ENCODE data around the gene LSM8.
"Not testable (repeated sequence)": the region's sequence is repeated elsewhere in the genome, so short reads cannot be mapped to it uniquely, and the experiment has no call there.

The LSM8 gene

DNA sequence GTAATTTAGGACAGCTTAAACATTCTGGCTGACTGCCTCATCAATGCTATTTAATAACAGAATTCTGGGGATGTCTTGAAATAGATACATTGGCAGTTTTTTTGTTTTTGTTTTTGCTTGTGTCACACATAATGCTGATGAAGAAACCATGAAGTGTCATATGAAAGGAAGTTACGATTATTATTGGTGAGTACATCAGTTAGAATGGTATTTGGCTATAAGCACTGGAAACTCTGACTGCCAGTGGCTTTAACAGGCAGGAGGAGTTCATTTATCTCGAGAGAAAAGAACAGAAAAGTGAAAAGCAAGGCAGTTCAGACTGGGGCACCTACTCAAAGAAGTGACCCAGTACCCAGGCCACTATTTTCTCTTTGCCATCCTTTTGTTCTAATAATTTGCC is 18.1 kb downstream of the LSM8 start:
- DNase-seq (ENCODE audit: insufficient read length, low spot score) (no peak), FAIRE-seq (no peak)

DNA sequence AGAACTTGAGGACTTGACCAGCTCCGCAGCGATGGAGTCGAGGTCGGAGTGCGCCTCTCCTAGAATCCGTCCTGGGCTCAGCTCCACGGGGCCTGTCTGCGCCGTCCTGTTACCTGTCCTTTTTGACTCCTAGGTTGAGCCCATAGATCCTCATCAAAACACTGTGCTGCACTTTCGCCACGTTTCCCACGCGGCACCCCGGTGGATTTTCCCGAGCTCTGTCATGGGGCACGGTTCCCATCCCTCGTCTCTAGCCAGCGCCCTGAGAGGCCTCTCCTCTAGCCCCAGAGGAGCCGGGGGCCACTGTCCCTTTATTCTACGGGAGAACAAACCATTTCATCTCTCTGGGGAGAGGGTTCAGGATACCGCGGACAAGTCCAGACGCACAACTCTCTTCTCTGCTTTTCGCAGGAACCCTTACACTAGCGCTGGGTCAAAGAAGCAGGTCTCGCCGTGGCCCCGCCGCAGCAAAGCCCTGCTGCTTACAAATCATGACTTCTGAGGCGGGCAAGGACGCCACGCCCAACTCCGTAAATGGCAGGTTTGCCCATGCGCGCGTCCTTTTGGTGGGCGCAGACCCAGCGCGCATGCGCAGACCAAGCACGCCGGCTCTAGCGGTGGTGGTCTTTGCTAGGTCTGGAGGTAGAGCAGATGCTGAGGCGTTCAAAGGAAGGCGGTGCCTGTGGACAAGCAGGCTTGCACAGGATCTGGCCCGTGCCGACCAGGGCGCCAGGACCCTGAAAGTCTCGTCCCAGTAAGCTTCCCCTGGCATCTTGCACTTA is 30.3 kb downstream of the LSM8 start:
- FAIRE-seq (peak; percentile 86), DNase-seq (ENCODE audit: insufficient read length, low spot score) (peak; percentile 39)

DNA sequence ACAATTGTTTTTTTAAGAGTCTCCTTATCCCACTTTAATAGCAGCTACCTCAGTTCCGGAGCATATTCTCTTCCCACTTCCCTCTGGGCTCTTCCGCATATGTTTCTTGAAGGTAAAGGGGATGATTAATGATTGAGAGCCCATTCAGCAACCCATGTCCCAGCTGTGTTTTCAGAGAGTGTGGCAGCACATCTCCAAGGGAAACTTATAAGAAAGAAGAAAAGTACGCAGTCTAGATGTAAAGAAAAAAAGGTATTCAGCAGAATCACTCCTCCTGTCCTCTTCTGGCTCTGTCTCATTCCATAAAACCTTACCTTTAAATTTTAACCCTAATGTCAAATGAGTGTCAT is 30.8 kb downstream of the LSM8 start:
- FAIRE-seq, result peak; percentile 44

DNA sequence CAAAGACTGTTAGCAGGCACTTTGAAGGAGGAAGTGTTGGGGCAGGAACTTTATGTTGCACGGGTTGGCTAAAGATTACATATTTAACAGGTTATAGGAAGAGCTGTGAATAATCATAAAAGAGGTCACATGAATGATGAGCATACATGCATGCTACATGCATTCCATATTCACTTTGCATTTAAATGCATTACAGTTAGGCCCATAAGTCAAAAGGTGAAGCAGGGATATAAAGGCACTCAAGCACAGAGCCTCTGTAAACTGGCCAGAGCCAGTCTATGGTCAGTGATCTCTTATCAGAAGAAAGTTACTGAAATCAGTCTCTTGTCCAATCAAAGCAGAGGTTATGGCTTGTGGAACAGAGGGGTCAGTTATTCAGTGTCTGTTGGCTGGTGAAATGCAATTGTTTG is 33.3 kb downstream of the LSM8 start:
- DNase-seq (ENCODE audit: insufficient read length, low spot score) (no peak), FAIRE-seq (no peak)

More for the DNA sequence above, 30.8 kb downstream of the LSM8 start:
- no peak for DNase-seq (ENCODE audit: insufficient read length, low spot score)

DNA sequence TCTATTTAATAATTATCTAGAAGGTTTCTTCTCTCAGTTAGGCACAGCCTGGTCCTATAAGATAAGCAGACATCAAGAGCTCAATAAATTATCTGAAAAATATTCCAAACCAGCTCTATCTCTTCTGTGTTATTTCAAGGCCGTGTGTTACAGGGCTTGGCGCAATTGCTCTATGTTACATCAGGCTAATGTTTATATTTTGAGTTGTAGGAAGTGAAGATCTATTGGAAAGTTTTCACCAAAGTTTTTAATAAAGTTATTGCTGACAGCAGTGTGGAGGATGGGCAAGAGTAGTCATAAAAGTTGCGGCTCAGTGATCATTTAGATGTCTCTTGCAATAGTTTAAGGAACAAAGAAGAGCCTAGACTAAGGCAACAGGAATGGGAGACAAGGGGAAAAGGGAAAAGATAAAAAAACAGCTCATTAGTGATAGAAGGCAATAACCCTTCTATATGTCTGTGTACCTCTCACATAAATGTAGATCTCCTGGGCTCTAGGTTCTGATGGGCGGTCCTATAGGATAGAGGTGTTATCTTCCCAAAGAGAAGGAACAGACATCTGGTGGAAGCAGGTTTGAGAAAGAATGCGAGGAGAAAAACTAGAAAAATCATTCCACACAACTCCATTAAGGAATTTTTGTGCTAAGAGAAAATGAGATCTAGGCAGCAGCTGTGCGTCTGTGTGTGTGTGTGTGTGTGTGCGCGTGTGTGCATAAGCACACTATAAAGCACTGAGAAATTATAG is 34.6 kb downstream of the LSM8 start:
- DNase-seq (ENCODE audit: insufficient read length, low spot score) (no peak), FAIRE-seq (no peak)

DNA sequence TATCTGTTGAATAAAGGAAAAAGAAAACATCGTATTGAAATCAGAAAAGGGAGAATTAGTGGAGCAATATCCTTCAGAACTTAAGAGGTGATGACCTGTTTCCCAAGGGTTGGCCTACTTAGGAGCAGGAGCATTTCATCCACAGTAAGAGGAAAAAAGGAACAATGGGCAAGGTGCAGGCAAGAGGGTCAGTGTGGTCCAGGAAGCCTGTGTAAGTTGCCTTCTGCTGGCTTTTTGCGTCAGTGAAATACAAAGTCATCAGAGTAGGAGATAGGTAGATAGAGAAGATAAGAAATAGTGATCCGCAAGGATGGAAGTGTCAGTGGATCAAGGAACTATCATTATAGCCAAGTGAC is 35.2 kb downstream of the LSM8 start:
- DNase-seq (ENCODE audit: insufficient read length, low spot score), result no peak
- no peak for FAIRE-seq

DNA sequence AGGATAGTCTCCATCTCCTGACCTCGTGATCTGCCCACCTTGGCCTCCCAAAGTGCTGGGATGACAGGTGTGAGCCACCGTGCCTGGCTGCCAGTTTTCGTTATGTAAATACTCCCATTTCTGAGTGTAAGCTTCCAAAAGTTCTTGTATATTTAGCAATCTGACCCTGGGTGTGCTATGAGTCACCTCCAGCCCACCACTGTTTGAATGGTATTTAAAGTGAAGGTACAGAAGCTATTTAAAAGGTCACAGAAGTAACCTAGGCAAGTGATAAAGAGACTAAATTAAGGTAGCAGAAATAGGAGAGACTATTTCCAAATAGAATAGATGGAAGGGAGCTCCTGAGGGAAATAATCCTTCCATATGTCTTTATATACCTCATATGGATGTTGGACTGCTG is 36.6 kb downstream of the LSM8 start:
- FAIRE-seq (no peak), DNase-seq (ENCODE audit: insufficient read length, low spot score) (no peak)

DNA sequence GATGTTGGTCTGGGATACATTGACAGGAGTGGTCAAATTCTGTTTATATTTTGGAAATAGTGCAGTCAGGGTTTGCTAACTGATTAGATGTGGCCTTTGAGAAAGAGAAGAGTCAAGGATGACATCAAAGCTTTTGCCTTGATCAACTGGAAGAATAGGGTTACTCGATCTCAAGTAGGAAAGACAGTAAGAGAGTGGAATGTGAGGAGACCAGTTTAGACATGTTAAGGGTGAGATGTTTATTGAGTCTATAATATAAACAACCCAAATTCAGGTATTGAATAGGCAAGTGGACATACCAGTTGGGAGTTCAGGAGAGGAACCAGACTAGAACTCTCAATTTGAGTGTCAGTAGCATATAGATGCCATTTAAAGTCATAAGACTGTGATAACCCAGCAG is 38.6 kb downstream of the LSM8 start:
- DNase-seq (ENCODE audit: insufficient read length, low spot score) (no peak), FAIRE-seq (no peak)

DNA sequence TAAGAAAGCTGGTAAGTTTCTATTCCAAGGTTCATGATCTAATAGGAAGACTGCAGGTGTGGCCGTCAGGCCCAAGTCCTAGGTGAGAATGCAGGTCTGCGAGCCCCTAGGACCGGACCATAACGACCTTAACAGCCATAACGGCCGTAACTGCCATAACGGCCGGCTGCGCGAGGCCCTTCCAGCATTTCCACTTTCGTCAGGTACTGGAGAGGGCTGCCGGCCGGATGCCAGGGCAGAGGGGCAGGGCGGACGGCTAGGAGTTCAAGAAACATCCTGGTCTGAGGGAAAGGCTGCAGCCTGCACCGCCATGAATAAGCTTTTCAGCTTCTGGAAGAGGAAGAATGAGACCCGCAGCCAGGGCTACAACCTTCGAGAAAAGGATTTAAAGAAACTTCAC is 40.6 kb downstream of the LSM8 start, which contains the start of gene ANKRD7:
ANKRD7 (plus strand) TSS at position 184 of the 400 bp plus-strand sequence; CDS start at position 311, 127 bp downstream.
- no peak for DNase-seq (ENCODE audit: insufficient read length, low spot score)
- FAIRE-seq, result no peak

DNA sequence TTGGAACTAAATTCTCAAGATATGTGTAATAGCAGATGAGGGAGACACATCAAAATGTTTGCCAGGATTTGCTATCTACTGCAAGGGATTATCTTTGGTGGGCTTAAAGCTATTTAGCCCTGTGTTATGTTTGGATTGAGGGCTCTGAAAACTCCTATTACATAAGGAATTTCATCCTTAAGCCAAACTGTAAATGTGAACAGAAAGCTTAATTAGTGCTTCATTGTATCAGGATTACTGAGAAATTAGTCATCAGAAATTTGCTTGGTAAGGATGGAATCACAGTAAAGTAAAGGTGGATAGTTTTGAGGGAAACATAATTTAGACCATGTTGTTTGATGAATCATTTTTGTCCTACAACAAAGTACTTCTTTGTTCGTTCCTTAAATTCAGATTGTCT is 48.9 kb downstream of the LSM8 start:
- no peak for FAIRE-seq
- no peak for DNase-seq (ENCODE audit: insufficient read length, low spot score)

DNA sequence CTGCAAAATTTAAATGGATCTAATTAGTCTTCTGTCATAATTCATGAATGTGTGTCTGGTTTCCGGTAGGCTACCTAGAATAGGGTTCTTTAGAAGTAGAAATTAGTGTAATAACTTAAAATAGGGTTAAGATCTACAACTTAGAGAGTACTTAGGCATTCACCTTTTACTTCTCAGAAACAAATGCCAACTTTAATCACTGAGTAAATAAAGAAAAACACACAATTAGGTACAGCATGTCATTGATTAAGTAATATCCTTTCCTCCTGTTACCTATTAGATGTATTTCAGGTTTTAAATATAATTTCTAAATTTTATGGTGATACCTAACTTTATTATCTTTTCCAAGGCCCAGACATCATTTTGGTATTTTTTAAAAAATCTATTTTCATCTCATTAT is 49.8 kb downstream of the LSM8 start:
- DNase-seq (ENCODE audit: insufficient read length, low spot score) (no peak), FAIRE-seq (no peak)

DNA sequence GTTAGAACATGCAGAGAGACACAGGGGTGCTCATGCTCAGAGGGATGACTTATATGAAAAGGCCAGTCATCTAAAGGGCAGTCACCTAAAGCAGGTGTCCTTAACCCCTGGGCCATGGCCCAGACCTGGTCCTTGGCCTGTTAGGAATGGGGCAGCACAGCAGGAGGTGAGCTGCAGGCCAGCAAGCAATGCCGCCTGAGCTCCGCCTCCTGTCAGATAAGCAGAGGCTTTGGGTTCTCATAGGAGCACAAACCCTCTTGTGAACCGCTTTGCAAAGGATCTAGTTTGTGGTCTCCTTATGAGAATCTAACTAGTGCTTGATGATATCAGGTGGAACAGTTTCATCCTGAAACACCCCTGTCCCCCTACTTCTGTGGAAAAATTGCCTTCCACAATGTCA is 55.0 kb downstream of the LSM8 start:
- FAIRE-seq (no peak), DNase-seq (ENCODE audit: insufficient read length, low spot score) (no peak)

DNA sequence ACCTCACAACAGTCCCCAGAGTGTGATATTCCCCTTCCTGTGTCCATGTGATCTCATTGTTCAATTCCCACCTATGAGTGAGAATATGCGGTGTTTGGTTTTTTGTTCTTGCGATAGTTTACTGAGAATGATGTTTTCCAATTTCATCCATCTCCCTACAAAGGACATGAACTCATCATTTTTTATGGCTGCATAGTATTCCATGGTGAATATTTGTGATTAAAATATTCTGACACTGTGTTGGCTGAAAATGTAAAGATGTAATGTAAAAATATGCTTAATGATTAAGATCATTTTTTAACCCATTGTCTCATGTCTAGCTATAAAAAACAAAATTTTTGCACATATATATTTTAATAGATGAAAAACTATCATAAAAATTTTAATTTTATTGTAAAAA is 56.4 kb downstream of the LSM8 start:
- not testable (repeated sequence) for DNase-seq (ENCODE audit: insufficient read length, low spot score); FAIRE-seq

All from GM19239 (cell line).